Retinal pigment epithelial cell (primary cell): ENCODE data around the gene PARN.

Experiments
- DNase-seq: peaks from one replicate; pipeline ENCODE4 v3.0.0-alpha.2; 2010; ENCODE audit warnings: low read depth
- H3K4me3 ChIP-seq: 2 replicates; pipeline ENCODE4 v1.5.1; 2011; ENCODE audit warnings: mild to moderate bottlenecking, low read length, control low read depth, moderate library complexity
- CTCF ChIP-seq: conservative IDR thresholded peaks from 2 replicates; pipeline ENCODE4 v1.5.1; 2011; ENCODE audit warnings: low read depth, low read length, control low read depth, inconsistent platforms

PARN gene

GRCh38 chr16:14496786-14497185 lies 133.3 kb downstream of the PARN start:
- DNase-seq, result no peak
- TF ChIP-seq CTCF, result no peak
- H3K4me3 ChIP-seq, result no peak overlapping the region

- no peak overlapping the region for H3K4me3 ChIP-seq
- TF ChIP-seq CTCF, result no peak
- no peak for DNase-seq
Observed at GRCh38 chr16:14496047-14496770, 133.9 kb downstream of the PARN start.

- DNase-seq, result no peak
- no peak overlapping the region for H3K4me3 ChIP-seq
- TF ChIP-seq CTCF, result no peak
Observed at GRCh38 chr16:14495213-14496046, 134.6 kb downstream of the PARN start.

- no peak for DNase-seq
- no peak for TF ChIP-seq CTCF
- no peak overlapping the region for H3K4me3 ChIP-seq
Observed at GRCh38 chr16:14494396-14494966, 135.6 kb downstream of the PARN start.

GRCh38 chr16:14493791-14494190 lies 136.3 kb downstream of the PARN start:
- H3K4me3 ChIP-seq, result no peak overlapping the region

GRCh38 chr16:14492614-14493013 lies 137.4 kb downstream of the PARN start:
- no peak overlapping the region for H3K4me3 ChIP-seq
- TF ChIP-seq CTCF, result no peak
- DNase-seq, result no peak

More at GRCh38 chr16:14493791-14494190, 136.3 kb downstream of the PARN start:
- TF ChIP-seq CTCF, result no peak
- DNase-seq, result no peak
